ENCODE data around the gene RPTOR. TPM values are rescaled to one million over a fixed set of nuclear protein-coding genes. Genes with fewer than 3 reads are reported as not detected.

Gene RPTOR
- total RNA-seq, 4 donors from 2014 or later: 47.6 to 56.9 (median 55.4) TPM

GRCh38 chr17:81000334-81000630 lies 455.6 kb downstream of the RPTOR start:
- DNase-seq (no peak), ATAC-seq (no peak)
- Histone ChIP-seq H3K4me3 (no peak overlapping the region), H3K27ac (no peak overlapping the region), H3K4me1 (peaks cover 21 to 31% of the 10 kb centered on the region in 2 donors), H3K9me3 (no peaks in the 10 kb centered on the region), H3K27me3 (peaks cover 19 to 29% (median 28%) of the 10 kb centered on the region in 3 donors), H3K36me3 (peaks cover 0 to 47% of the 10 kb centered on the region in 2 donors)
- in situ Hi-C loops (cut with MboI; ENCODE audit: low sequenced_read_pairs in 4 of 4) (no loop called here), intact Hi-C loops (cut with DNase I; ENCODE audit: low total_unique reads) (no loop called here)
- no peak for TF ChIP-seq CTCF (IDR thresholded peaks at IDR 0.05 in 4 of 5, conservative IDR thresholded peaks at IDR 0.05 in 1 of 5)
- no peak for TF ChIP-seq POLR2A (IDR thresholded peaks at IDR 0.05)

- in situ Hi-C loops (cut with MboI; ENCODE audit: low sequenced_read_pairs in 4 of 4): no loop called here
Observed at GRCh38 chr17:81000631-81001357, 456.2 kb downstream of the RPTOR start.

GRCh38 chr17:81002013-81002384 lies 457.4 kb downstream of the RPTOR start:
- in situ Hi-C loops (cut with MboI; ENCODE audit: low sequenced_read_pairs in 4 of 4) (no loop called here), intact Hi-C loops (cut with DNase I; ENCODE audit: low total_unique reads) (no loop called here)
- no peak for TF ChIP-seq POLR2A (IDR thresholded peaks at IDR 0.05)
- TF ChIP-seq CTCF (IDR thresholded peaks at IDR 0.05 in 4 of 5, conservative IDR thresholded peaks at IDR 0.05 in 1 of 5): no peak
- ATAC-seq (peak in 1 of 2 donors; percentile 3), DNase-seq (no peak)
- Histone ChIP-seq H3K36me3 (peaks cover 0 to 30% of the 10 kb centered on the region in 2 donors), H3K27ac (no peak overlapping the region), H3K9me3 (no peaks in the 10 kb centered on the region), H3K4me3 (no peak overlapping the region), H3K27me3 (peaks cover 35 to 46% (median 44%) of the 10 kb centered on the region in 3 donors), H3K4me1 (peaks cover 21 to 31% of the 10 kb centered on the region in 2 donors)

More at GRCh38 chr17:81000631-81001357, 456.2 kb downstream of the RPTOR start:
- H3K9me3 ChIP-seq: no peaks in the 10 kb centered on the region
- ATAC-seq: peak in 1 of 2 donors; percentile 44
- H3K4me3 ChIP-seq: no peak overlapping the region
- peaks cover 24 to 34% (median 33%) of the 10 kb centered on the region in 3 donors for H3K27me3 ChIP-seq
- H3K27ac ChIP-seq: no peak overlapping the region
- TF ChIP-seq CTCF (IDR thresholded peaks at IDR 0.05 in 4 of 5, conservative IDR thresholded peaks at IDR 0.05 in 1 of 5) (no peak), POLR2A (IDR thresholded peaks at IDR 0.05) (no peak)
- peaks cover 0 to 42% of the 10 kb centered on the region in 2 donors for H3K36me3 ChIP-seq
- no peak for DNase-seq
- intact Hi-C loops (cut with DNase I; ENCODE audit: low total_unique reads): no loop called here
- peaks cover 21 to 31% of the 10 kb centered on the region in 2 donors for H3K4me1 ChIP-seq

GRCh38 chr17:81002409-81003361 lies 458.0 kb downstream of the RPTOR start:
- H3K9me3 ChIP-seq: no peaks in the 10 kb centered on the region
- no peak overlapping the region for H3K27ac ChIP-seq
- in situ Hi-C loops (cut with MboI; ENCODE audit: low sequenced_read_pairs in 4 of 4) (no loop called here), intact Hi-C loops (cut with DNase I; ENCODE audit: low total_unique reads) (no loop called here)
- peak in 1 of 2 donors; percentile 32 for ATAC-seq
- H3K4me1 ChIP-seq: peaks cover 21 to 31% of the 10 kb centered on the region in 2 donors
- H3K36me3 ChIP-seq: peaks cover 0 to 23% of the 10 kb centered on the region in 2 donors
- no peak overlapping the region for H3K4me3 ChIP-seq
- TF ChIP-seq CTCF (IDR thresholded peaks at IDR 0.05 in 4 of 5, conservative IDR thresholded peaks at IDR 0.05 in 1 of 5) (no peak), POLR2A (IDR thresholded peaks at IDR 0.05) (no peak)
- no peak for DNase-seq
- peaks cover 40 to 48% (median 47%) of the 10 kb centered on the region in 3 donors for H3K27me3 ChIP-seq

Data from gastrocnemius medialis (tissue), 4 donors.